ENCODE measurements around the gene LPO. TPM values are rescaled to one million over a fixed set of nuclear protein-coding genes. Genes with fewer than 3 reads are reported as not detected.

Gene LPO
- total and polyA plus RNA-seq, 4 donors = 0.17 to 0.83 (median 0.50) TPM

DNA sequence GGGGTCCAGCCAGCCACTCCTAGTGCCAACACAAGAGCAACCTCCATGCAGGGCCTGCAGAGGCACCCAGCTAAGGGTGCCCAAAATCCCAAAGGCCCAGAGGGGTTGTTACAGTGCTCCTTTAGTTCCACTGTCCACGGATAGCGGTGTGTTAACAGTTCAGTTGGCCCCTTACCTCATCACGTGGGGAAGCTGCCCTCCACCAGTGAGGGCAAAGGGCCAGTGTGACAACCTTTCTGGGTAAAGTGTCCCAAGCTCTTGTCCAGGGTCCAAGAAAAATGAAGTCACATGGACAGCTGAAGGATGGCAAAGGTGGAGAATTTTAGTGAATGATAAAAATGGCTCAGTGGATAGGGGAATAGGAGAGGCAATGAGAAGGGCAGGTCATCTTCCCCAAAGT lies 10.7 kb upstream of the LPO start:
- Histone ChIP-seq H3K9me3 (ENCODE audit: control insufficient read depth, insufficient read depth, low read length) (no peaks in the 10 kb centered on the region), H3K27ac (ENCODE audit: low read depth, low read length) (no peak overlapping the region), H3K27me3 (ENCODE audit: control insufficient read depth, insufficient read depth, low read length) (peaks cover 2% of the 10 kb centered on the region), H3K4me1 (ENCODE audit: control insufficient read depth, insufficient read depth, low read length) (no peaks in the 10 kb centered on the region), H3K36me3 (ENCODE audit: control insufficient read depth, insufficient read depth, low read length) (no peaks in the 10 kb centered on the region), H3K4me3 (ENCODE audit: low read depth, low read length) (no peak overlapping the region)
- 100% methylated on average over 3 of the region's 3 CpGs for WGBS (ENCODE audit: insufficient coverage)
- DNase-seq (ENCODE audit: low read depth in 4 of 6, low spot score in 6 of 6) = no peak

DNA sequence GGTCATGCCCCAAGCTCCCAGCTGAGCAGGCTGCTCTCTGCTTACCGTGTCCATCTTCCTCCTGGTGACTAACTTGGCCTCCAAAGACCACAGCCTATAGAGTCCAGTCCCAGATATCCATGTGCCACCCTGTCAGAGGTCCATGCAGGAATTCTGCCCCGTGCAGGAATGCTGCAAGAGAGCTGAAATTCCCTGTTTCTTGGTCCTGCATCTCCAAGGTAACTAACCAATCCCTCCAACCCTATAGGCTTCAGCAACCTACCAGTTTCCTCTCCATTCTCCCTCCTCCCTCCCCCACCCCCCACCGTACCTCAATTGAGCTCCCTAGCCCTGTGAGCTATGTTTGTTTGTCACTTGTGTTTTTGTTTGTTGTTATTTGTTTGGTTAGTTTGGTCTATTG lies 9.7 kb upstream of the LPO start:
- Histone ChIP-seq H3K4me1 (ENCODE audit: control insufficient read depth, insufficient read depth, low read length) (no peaks in the 10 kb centered on the region), H3K36me3 (ENCODE audit: control insufficient read depth, insufficient read depth, low read length) (no peaks in the 10 kb centered on the region), H3K27ac (ENCODE audit: low read depth, low read length) (no peak overlapping the region), H3K9me3 (ENCODE audit: control insufficient read depth, insufficient read depth, low read length) (no peaks in the 10 kb centered on the region), H3K27me3 (ENCODE audit: control insufficient read depth, insufficient read depth, low read length) (peaks cover 4% of the 10 kb centered on the region), H3K4me3 (ENCODE audit: low read depth, low read length) (no peak overlapping the region)
- DNase-seq (ENCODE audit: low read depth in 4 of 6, low spot score in 6 of 6) = no peak
- WGBS (ENCODE audit: insufficient coverage) = 44% methylated on average over 2 of the region's 3 CpGs

DNA sequence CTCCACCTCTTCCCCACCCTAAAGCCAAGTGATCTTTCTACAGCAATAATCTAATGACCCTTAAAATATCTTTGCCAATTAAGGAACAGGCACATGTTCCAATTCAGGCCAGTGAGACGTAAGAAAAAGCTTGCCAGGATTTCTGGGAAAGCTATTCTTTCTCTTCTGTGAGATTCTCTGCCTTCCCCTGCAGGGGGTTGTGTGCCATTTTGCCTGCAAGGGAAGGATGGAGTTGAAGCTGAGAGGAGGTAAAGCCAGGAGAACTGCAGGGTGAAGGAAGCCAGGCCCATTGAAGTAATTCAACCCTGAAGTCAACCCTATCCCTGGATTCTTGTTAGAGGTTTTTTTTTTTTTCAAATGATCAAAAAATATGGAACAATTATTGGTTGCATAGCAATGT lies 9.0 kb upstream of the LPO start:
- Histone ChIP-seq H3K27ac (ENCODE audit: low read depth, low read length) (no peak overlapping the region), H3K4me1 (ENCODE audit: control insufficient read depth, insufficient read depth, low read length) (no peaks in the 10 kb centered on the region), H3K36me3 (ENCODE audit: control insufficient read depth, insufficient read depth, low read length) (no peaks in the 10 kb centered on the region), H3K9me3 (ENCODE audit: control insufficient read depth, insufficient read depth, low read length) (no peaks in the 10 kb centered on the region), H3K4me3 (ENCODE audit: low read depth, low read length) (no peak overlapping the region), H3K27me3 (ENCODE audit: control insufficient read depth, insufficient read depth, low read length) (peaks cover 8% of the 10 kb centered on the region)
- no peak for DNase-seq (ENCODE audit: low read depth in 4 of 6, low spot score in 6 of 6)
- WGBS (ENCODE audit: insufficient coverage) = 33% methylated on average over 1 of the region's 1 CpG

DNA sequence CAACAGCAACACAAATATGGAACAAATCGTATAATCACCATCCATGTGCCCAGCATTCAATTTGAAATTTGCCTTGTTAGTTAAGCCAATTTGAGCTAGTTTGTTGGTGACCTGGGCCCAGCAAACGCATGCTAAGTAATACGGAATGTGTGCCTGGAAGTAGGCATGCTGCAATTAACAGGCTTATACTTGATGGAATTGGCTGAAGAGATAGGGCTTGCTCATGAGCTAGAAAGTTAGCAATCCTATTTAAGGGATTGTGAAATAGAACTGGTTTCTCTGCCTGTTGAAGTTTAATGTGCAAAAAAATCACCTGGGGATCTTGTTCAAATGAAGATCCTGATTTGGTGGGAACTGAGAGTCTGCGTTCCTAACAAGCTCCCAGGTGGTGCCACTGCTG lies 8.5 kb upstream of the LPO start:
- Histone ChIP-seq H3K4me1 (ENCODE audit: control insufficient read depth, insufficient read depth, low read length) (no peaks in the 10 kb centered on the region), H3K27ac (ENCODE audit: low read depth, low read length) (no peak overlapping the region), H3K9me3 (ENCODE audit: control insufficient read depth, insufficient read depth, low read length) (no peaks in the 10 kb centered on the region), H3K36me3 (ENCODE audit: control insufficient read depth, insufficient read depth, low read length) (no peaks in the 10 kb centered on the region), H3K4me3 (ENCODE audit: low read depth, low read length) (no peak overlapping the region), H3K27me3 (ENCODE audit: control insufficient read depth, insufficient read depth, low read length) (peaks cover 12% of the 10 kb centered on the region)
- 86% methylated on average over 3 of the region's 4 CpGs for WGBS (ENCODE audit: insufficient coverage)
- no peak for DNase-seq (ENCODE audit: low read depth in 4 of 6, low spot score in 6 of 6)

DNA sequence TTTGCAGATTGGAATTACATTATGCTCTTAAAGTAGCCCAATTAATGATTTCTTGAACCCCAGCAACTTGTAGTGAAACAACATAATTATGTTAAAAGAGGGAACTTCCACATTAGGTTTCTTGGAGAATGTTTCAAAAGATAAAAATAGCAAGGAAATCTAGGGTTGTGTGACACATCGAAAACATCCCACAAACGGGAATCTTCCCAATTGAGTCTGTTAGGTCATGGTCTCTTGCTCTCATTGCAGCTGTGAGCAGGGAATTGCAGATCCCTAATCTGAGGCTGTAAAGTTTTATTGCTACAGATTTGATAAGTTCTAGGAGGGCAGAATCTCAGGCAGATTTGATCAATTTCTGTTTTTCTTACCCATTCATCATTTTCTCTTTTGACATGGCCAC lies 6.7 kb upstream of the LPO start:
- Histone ChIP-seq H3K27me3 (ENCODE audit: control insufficient read depth, insufficient read depth, low read length) (peaks cover 16% of the 10 kb centered on the region), H3K4me1 (ENCODE audit: control insufficient read depth, insufficient read depth, low read length) (no peaks in the 10 kb centered on the region), H3K4me3 (ENCODE audit: low read depth, low read length) (no peak overlapping the region), H3K27ac (ENCODE audit: low read depth, low read length) (no peak overlapping the region), H3K36me3 (ENCODE audit: control insufficient read depth, insufficient read depth, low read length) (no peaks in the 10 kb centered on the region), H3K9me3 (ENCODE audit: control insufficient read depth, insufficient read depth, low read length) (no peaks in the 10 kb centered on the region)
- WGBS (ENCODE audit: insufficient coverage) = 74% methylated on average over 2 of the region's 2 CpGs
- no peak for DNase-seq (ENCODE audit: low read depth in 4 of 6, low spot score in 6 of 6)

DNA sequence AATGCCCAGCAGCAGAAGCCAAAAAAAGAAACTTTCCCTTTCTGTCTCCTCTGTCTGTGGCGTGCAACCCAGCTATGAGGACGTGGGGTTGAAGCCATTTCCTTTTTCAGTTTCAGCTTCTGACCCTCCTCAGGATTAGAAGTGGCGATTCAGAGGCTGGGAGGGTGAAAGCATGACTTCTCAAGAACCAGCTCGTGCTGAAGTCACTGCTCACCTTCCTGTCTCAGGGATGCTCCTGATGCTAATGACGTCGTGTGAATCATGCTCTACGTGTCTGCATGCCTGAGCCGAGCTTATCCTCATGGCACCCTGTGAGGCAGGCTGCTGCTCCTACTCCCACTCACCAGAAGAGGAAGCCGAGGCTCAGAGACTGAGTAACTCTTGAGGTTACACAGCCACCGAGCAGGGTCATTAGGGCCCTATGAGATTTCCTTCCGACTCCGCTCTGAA lies 5.7 kb upstream of the LPO start:
- no peak overlapping the region for H3K4me3 ChIP-seq (ENCODE audit: low read depth, low read length)
- no peak for DNase-seq (ENCODE audit: low read depth in 4 of 6, low spot score in 6 of 6)
- no peaks in the 10 kb centered on the region for H3K9me3 ChIP-seq (ENCODE audit: control insufficient read depth, insufficient read depth, low read length)
- 54% methylated on average over 12 of the region's 12 CpGs for WGBS (ENCODE audit: insufficient coverage)
- H3K36me3 ChIP-seq (ENCODE audit: control insufficient read depth, insufficient read depth, low read length) = no peaks in the 10 kb centered on the region
- no peaks in the 10 kb centered on the region for H3K4me1 ChIP-seq (ENCODE audit: control insufficient read depth, insufficient read depth, low read length)
- no peak overlapping the region for H3K27ac ChIP-seq (ENCODE audit: low read depth, low read length)
- peaks cover 16% of the 10 kb centered on the region for H3K27me3 ChIP-seq (ENCODE audit: control insufficient read depth, insufficient read depth, low read length)

DNA sequence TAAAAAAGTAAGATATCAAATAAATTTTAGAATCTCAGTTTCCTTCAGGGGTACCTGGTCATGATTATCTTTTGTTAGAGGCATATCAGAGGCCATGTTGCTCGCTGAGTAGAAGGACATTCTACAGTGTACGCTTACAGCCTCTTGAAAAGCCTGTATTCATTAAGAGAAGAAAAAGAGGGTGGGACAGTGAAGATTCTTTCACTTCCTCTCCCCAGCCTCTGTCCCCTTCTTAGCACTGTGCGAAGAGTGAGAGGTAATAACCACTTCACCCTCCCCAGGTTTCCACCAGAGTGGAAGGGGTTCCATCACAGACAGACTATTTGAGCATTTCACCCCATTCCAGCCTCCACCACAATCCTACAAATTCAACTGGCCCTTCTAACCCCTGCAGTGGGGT lies 4.8 kb upstream of the LPO start:
- Histone ChIP-seq H3K4me1 (ENCODE audit: control insufficient read depth, insufficient read depth, low read length) (no peaks in the 10 kb centered on the region), H3K27ac (ENCODE audit: low read depth, low read length) (no peak overlapping the region), H3K27me3 (ENCODE audit: control insufficient read depth, insufficient read depth, low read length) (peaks cover 16% of the 10 kb centered on the region), H3K9me3 (ENCODE audit: control insufficient read depth, insufficient read depth, low read length) (no peaks in the 10 kb centered on the region), H3K4me3 (ENCODE audit: low read depth, low read length) (no peak overlapping the region), H3K36me3 (ENCODE audit: control insufficient read depth, insufficient read depth, low read length) (no peaks in the 10 kb centered on the region)
- WGBS (ENCODE audit: insufficient coverage) = no CpG with 5 or more reads among the region's 3 CpGs
- DNase-seq (ENCODE audit: low read depth in 4 of 6, low spot score in 6 of 6) = no peak

DNA sequence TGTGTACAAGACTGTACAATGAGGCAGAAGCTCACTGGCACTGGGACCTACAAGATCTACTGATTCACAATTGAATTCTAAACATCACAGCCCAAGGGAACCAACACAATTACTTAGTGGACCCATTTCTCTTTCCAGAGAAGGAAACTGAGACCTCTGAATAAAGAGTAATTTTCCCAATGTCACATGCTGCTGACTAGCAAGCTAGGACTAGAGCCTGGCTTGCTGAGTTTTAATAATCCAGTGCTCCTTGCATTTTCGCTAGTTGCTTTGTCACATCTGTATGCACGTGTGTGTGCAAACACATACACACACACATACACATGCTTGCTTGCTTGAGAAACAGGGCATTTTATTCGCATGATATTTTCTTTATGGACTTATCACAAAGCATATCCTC lies 3.9 kb upstream of the LPO start:
- Histone ChIP-seq H3K27ac (ENCODE audit: low read depth, low read length) (no peak overlapping the region), H3K4me3 (ENCODE audit: low read depth, low read length) (no peak overlapping the region), H3K27me3 (ENCODE audit: control insufficient read depth, insufficient read depth, low read length) (peaks cover 18% of the 10 kb centered on the region), H3K36me3 (ENCODE audit: control insufficient read depth, insufficient read depth, low read length) (no peaks in the 10 kb centered on the region), H3K4me1 (ENCODE audit: control insufficient read depth, insufficient read depth, low read length) (no peaks in the 10 kb centered on the region), H3K9me3 (ENCODE audit: control insufficient read depth, insufficient read depth, low read length) (no peaks in the 10 kb centered on the region)
- 63% methylated on average over 1 of the region's 3 CpGs for WGBS (ENCODE audit: insufficient coverage)
- no peak for DNase-seq (ENCODE audit: low read depth in 4 of 6, low spot score in 6 of 6)

DNA sequence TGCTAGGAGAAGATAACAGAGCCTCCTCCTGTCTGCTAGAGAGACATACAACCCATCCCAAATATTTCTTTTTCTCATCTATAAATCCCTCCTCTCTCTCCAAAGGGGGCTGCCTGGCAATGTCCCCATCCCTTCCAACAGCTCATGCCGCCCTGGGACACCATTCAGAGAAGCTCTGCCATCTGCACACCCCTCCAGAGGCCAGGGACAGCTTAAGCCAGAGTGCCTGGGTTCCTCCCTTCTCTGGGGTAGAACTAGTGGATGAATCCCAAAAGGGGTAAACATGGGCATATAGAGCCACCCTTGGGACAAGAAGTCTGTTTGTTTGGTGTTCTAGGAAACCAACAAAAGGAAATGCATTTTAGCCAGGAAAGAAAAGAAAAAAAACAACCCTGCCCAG lies 2.6 kb upstream of the LPO start:
- no CpG with 5 or more reads among the region's 1 CpG for WGBS (ENCODE audit: insufficient coverage)
- DNase-seq (ENCODE audit: low read depth in 4 of 6, low spot score in 6 of 6) = no peak

DNA sequence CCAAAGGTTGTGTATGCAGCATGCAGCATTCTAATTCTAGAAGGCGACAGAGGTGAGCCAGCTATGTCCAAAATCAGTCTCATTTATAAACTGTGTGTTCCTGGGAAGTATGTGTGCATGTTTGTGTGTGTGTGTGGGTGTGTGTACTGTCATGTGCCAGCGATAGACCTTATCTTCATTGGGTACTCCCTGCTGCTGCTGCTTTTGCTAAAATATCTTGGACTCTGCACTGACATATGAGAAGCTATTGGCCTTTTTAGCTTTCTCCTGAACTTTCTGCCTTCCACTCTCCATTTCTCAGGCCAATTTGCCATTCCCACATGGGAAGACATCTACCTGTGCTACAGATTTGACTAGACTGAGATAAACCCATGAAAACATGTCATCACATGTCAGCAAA lies 2.0 kb upstream of the LPO start:
- peaks cover 20% of the 10 kb centered on the region for H3K27me3 ChIP-seq (ENCODE audit: control insufficient read depth, insufficient read depth, low read length)
- no peaks in the 10 kb centered on the region for H3K36me3 ChIP-seq (ENCODE audit: control insufficient read depth, insufficient read depth, low read length)
- WGBS (ENCODE audit: insufficient coverage) = no CpG with 5 or more reads among the region's 2 CpGs

More for the DNA sequence above, 2.6 kb upstream of the LPO start:
- H3K36me3 ChIP-seq (ENCODE audit: control insufficient read depth, insufficient read depth, low read length) = no peaks in the 10 kb centered on the region
- H3K4me3 ChIP-seq (ENCODE audit: low read depth, low read length) = no peak overlapping the region
- H3K27ac ChIP-seq (ENCODE audit: low read depth, low read length) = no peak overlapping the region
- H3K4me1 ChIP-seq (ENCODE audit: control insufficient read depth, insufficient read depth, low read length) = no peaks in the 10 kb centered on the region
- peaks cover 18% of the 10 kb centered on the region for H3K27me3 ChIP-seq (ENCODE audit: control insufficient read depth, insufficient read depth, low read length)
- no peaks in the 10 kb centered on the region for H3K9me3 ChIP-seq (ENCODE audit: control insufficient read depth, insufficient read depth, low read length)

More for the DNA sequence above, 2.0 kb upstream of the LPO start:
- Histone ChIP-seq H3K4me3 (ENCODE audit: low read depth, low read length) (no peak overlapping the region), H3K4me1 (ENCODE audit: control insufficient read depth, insufficient read depth, low read length) (no peaks in the 10 kb centered on the region), H3K27ac (ENCODE audit: low read depth, low read length) (no peak overlapping the region), H3K9me3 (ENCODE audit: control insufficient read depth, insufficient read depth, low read length) (no peaks in the 10 kb centered on the region)
- DNase-seq (ENCODE audit: low read depth in 4 of 6, low spot score in 6 of 6) = no peak
